ENCODE measurements around the gene FST.

The FST gene

GRCh38 chr5:53480416-53481158 is at the start of gene FST:
FST (plus strand) TSS chr5:53480629; CDS start chr5:53480792, 163 bp downstream.
- DNase-seq (ENCODE audit: insufficient read length, low spot score) (peak; percentile 41), FAIRE-seq (peak; percentile 90)

DNA sequence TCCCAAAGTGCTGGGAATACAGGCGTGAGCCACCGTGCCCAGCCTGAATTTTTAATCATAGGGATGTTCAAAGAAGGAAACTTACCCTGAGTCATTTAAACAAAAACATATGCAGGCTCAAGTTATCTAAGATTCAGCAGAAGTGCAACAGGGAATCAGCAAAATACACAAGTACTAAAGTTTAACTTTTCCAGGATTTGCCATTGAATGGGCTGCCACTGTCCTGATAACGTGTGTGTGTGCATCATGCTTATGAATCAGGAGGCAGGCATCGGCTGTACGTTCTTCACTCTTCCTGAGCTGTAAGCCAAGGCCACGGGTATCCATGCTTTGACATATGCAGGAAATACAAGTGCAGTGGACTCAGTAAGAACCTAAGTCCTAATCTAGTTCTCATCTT is 48.8 kb upstream of the FST start:
- FAIRE-seq = peak; percentile 86
- DNase-seq (ENCODE audit: insufficient read length, low spot score) = no peak

DNA sequence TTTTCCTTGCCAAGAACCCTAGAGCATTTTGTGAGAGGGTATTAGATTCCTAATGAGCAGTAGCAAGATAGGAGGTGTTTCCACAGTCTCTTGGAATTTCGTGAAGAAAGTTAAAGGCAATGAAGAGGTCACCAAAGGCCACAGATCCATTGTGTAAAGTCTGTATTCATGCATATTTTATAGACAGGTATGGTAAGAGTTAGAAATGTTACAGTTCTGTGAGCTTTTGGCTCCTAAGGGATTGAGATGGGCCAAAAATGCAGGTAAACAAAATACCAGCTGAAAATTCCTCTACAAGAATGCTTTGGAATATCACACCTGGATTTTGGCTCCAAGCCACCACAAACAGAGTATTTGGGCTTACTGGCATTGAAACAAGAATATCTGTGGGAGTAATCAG is 47.4 kb upstream of the FST start:
- no peak for DNase-seq (ENCODE audit: insufficient read length, low spot score)
- no peak for FAIRE-seq

DNA sequence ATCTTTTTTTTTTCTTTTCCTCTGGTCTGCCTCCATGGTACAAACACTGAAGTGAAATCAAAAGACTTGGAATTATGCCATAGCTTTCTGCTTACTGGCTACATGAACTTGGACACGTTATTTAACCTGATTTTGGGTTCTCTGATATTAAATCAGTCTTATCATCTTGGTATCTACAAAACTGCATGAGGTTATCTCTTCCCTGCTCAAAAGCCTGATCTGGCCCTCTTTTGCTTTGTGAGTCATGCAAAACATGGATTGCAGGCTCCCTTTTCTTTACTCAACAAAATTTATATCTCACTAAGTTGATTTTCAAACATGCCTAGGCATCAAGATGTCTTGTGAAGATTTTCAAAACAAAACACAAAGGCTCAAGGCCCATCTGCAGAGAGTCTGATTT is 45.9 kb upstream of the FST start:
- no peak for DNase-seq (ENCODE audit: insufficient read length, low spot score)

GRCh38 chr5:53436480-53437191 is 43.8 kb upstream of the FST start:
- DNase-seq (ENCODE audit: insufficient read length, low spot score) (no peak), FAIRE-seq (no peak)

More for the DNA sequence above, 45.9 kb upstream of the FST start:
- no peak for FAIRE-seq

DNA sequence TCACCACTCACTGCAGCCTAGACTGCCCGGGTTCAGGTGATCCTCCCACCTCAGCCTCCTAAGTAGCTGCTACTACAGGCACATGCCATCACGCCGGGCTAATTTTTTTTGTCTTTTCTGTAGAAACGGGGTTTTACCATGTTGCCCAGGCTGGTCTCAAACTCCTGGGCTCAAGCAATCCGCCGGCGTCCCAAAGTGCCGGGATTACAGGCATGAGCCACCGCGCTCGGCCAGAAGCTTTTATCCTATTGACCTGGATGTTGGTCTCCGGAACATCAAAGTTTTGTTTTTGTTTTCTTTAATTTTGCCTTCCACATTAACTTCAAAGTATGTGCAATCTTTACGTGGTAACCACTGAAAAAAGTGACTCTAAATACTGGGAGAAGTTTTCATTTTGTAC is 42.4 kb upstream of the FST start:
- no peak for FAIRE-seq
- DNase-seq (ENCODE audit: insufficient read length, low spot score) = no peak

- FAIRE-seq (peak; percentile 78), DNase-seq (ENCODE audit: insufficient read length, low spot score) (no peak)
Observed at GRCh38 chr5:53438486-53439472, 41.6 kb upstream of the FST start.

DNA sequence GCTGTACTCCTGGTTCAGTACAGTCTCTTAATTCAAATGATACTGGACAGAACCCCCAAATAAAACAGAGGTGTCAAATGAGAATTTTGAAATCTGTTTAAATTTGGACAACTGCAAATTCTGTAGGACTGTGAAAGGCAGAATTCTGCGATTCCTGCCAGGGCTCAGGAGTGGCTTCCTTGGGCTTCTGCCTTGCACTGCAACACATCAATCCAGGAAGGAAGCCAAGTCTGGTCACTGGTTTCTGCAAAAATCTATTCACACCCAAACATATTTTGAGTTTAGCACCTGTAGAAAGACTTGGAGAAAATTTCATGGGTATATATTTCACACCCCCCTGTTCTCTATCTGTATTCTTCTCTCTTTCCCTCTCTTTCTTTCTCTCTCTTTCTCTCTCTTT is 37.5 kb upstream of the FST start:
- DNase-seq (ENCODE audit: insufficient read length, low spot score) (no peak), FAIRE-seq (no peak)

GRCh38 chr5:53445569-53445968 is 34.9 kb upstream of the FST start:
- no peak for DNase-seq (ENCODE audit: insufficient read length, low spot score)
- no peak for FAIRE-seq

DNA sequence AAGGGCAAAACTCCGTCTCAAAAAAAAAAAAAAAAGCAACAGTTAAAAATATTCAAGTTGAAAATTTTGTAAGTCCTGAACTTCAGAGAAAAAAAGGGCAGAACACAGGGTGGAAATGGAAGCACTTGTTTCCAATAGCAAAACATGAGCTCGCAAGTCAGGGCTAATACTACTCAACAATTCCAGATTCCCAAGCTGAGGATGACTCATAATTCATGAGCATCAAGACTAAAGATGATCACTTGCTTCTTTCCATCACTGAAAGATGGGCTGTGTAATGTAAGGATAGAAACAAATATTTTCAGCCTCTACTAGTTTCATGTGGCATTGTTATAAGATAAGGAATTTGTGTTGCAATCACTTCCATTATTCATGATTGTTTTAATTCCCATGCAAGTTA is 33.5 kb upstream of the FST start:
- FAIRE-seq (peak; percentile 57), DNase-seq (ENCODE audit: insufficient read length, low spot score) (no peak)

GRCh38 chr5:53448851-53449250 is 31.6 kb upstream of the FST start:
- no peak for FAIRE-seq

GRCh38 chr5:53453898-53454718 is 26.3 kb upstream of the FST start:
- no peak for DNase-seq (ENCODE audit: insufficient read length, low spot score)

More at GRCh38 chr5:53448851-53449250, 31.6 kb upstream of the FST start:
- no peak for DNase-seq (ENCODE audit: insufficient read length, low spot score)

GRCh38 chr5:53454719-53455000 is 25.8 kb upstream of the FST start:
- no peak for FAIRE-seq
- DNase-seq (ENCODE audit: insufficient read length, low spot score) = no peak

More at GRCh38 chr5:53453898-53454718, 26.3 kb upstream of the FST start:
- peak; percentile 67 for FAIRE-seq

GRCh38 chr5:53456366-53456765 is 24.1 kb upstream of the FST start:
- FAIRE-seq (no peak), DNase-seq (ENCODE audit: insufficient read length, low spot score) (no peak)

- FAIRE-seq = peak; percentile 69
Observed at GRCh38 chr5:53463909-53464621, 16.4 kb upstream of the FST start.

GRCh38 chr5:53464722-53465121 is 15.7 kb upstream of the FST start:
- FAIRE-seq = peak; percentile 65
- DNase-seq (ENCODE audit: insufficient read length, low spot score) = no peak

More at GRCh38 chr5:53463909-53464621, 16.4 kb upstream of the FST start:
- no peak for DNase-seq (ENCODE audit: insufficient read length, low spot score)

- FAIRE-seq (peak; percentile 77), DNase-seq (ENCODE audit: insufficient read length, low spot score) (peak; percentile 60)
Observed at GRCh38 chr5:53469946-53470687, 10.3 kb upstream of the FST start.

GRCh38 chr5:53472279-53472678 is 8.2 kb upstream of the FST start:
- DNase-seq (ENCODE audit: insufficient read length, low spot score) (no peak), FAIRE-seq (no peak)

Data from HTR-8/SVneo (cell line).